Lung (tissue), 12 donors: ENCODE data around the gene RARRES2. TPM values are rescaled to one million over a fixed set of nuclear protein-coding genes. Genes with fewer than 3 reads are reported as not detected.
A peak's percentile ranks its signal among the peaks of the same experiment; 100 is the strongest.

Source experiments
- ATAC-seq: fragments of 200-7000 bp; cut with Tn5 transposase; one replicate; pipeline ENCODE4 v1.9.1; 2020; ENCODE audit warnings: moderate number of reproducible peaks; ENCODE audit not compliant: insufficient read depth, low FRiP score
- DNase-seq, 3 donors: peaks; one replicate each; pipeline ENCODE4 v3.0.0-alpha.2; 2013 to 2017
- H3K27ac ChIP-seq, 2 donors: one replicate each; pipeline ENCODE4 v1.5.1; 2013; ENCODE audit warnings: mild to moderate bottlenecking in 2 of 2, moderate library complexity in 2 of 2, control low read depth in 1 of 2, inconsistent platforms in 1 of 2, low read depth in 1 of 2, low read length in 1 of 2
- H3K27me3 ChIP-seq, 3 donors: one replicate each; pipeline ENCODE4 v1.5.1; 2013; ENCODE audit warnings: low read length in 2 of 3; ENCODE audit not compliant: control insufficient read depth in 3 of 3, insufficient read depth in 3 of 3
- H3K36me3 ChIP-seq, 4 donors: one replicate each; pipeline ENCODE4 v1.5.1; 2013; ENCODE audit warnings: low read length in 4 of 4, mild to moderate bottlenecking in 1 of 4, moderate library complexity in 1 of 4; ENCODE audit not compliant: control insufficient read depth in 4 of 4, insufficient read depth in 4 of 4
- H3K4me1 ChIP-seq, 5 donors: one replicate each; pipeline ENCODE4 v1.5.1; 2013; ENCODE audit warnings: low read length in 5 of 5, mild to moderate bottlenecking in 2 of 5, moderate library complexity in 1 of 5; ENCODE audit not compliant: control insufficient read depth in 5 of 5, insufficient read depth in 5 of 5
- H3K4me3 ChIP-seq: one replicate; pipeline ENCODE4 v1.5.1; 2013; ENCODE audit warnings: mild to moderate bottlenecking, control low read depth, moderate library complexity
- H3K9ac ChIP-seq, 2 donors: one replicate each; pipeline ENCODE4 v1.5.1; 2013; ENCODE audit warnings: low read length in 2 of 2, control low read depth in 1 of 2; ENCODE audit not compliant: insufficient read depth in 1 of 2
- H3K9me3 ChIP-seq, 4 donors: one replicate each; pipeline ENCODE4 v1.5.1; 2013; ENCODE audit warnings: low read length in 3 of 4, mild to moderate bottlenecking in 1 of 4, moderate library complexity in 1 of 4; ENCODE audit not compliant: control insufficient read depth in 4 of 4, insufficient read depth in 3 of 4
- CTCF ChIP-seq: IDR thresholded peaks from 2 replicates; pipeline ENCODE4 v1.5.1; 2012; ENCODE audit warnings: mild to moderate bottlenecking; ENCODE audit errors: control extremely low read depth, extremely low read depth
- WGBS, 2 donors: extraction: QIAGEN DNeasy Blood & Tissue Kit; methylation state at CpG; one replicate each; pipeline ENCODE4 v1.1.7; 2013; 5-methylcytosine and 5-hydroxymethylcytosine counted together
- polyA plus RNA-seq, 2 donors: library from polyadenylated mRNA; stranded (reverse); fragments of 200-250 nt; gene quantifications; one replicate each; pipeline ENCODE4 v1.2.1, GENCODE V29; 2013
- total RNA-seq, 2 donors: library from RNA; depleted of rRNA in 1 of 2; stranded (reverse); fragments of >200 nt in 1 of 2; gene quantifications; one replicate each; pipeline ENCODE4 v1.2.1, GENCODE V29; 2014 to 2021
- donor health status: control.
- donor health status: control.
- donor health status: Bipolar disorder and iron deficiency.
- donor health status: healthy.
- donor health status: DM: yes; HTN: yes; CAD: no.

Gene RARRES2
- total and polyA plus RNA-seq, 4 donors = 123 to 212 (median 163) TPM

GRCh38 chr7:150384406-150385301, 43.2 kb upstream of the RARRES2 start:
- Histone ChIP-seq H3K4me1 (peaks cover 0 to 39% (median 10%) of the 10 kb centered on the region in 5 donors), H3K27ac (no peak overlapping the region), H3K9me3 (no peaks in the 10 kb centered on the region), H3K27me3 (no peaks in the 10 kb centered on the region), H3K4me3 (no peak overlapping the region), H3K9ac (no peak overlapping the region), H3K36me3 (peaks cover 0 to 3% (median under 1%) of the 10 kb centered on the region in 4 donors)
- ATAC-seq (no peak), DNase-seq (peak in 1 of 3 donors; percentile 9)
- no peak for TF ChIP-seq CTCF
- WGBS, 2 donors = 61 to 77% methylated on average over 15 of the region's 15 CpGs

GRCh38 chr7:150383710-150384397, 42.4 kb upstream of the RARRES2 start:
- Histone ChIP-seq H3K4me1 (peaks cover 0 to 33% (median 8%) of the 10 kb centered on the region in 5 donors), H3K4me3 (no peak overlapping the region), H3K9me3 (no peaks in the 10 kb centered on the region), H3K27ac (no peak overlapping the region), H3K9ac (no peak overlapping the region), H3K27me3 (no peaks in the 10 kb centered on the region), H3K36me3 (no peaks in the 10 kb centered on the region)
- ATAC-seq (no peak), DNase-seq (peak; percentile 69 to 87 (median 84))
- no peak for TF ChIP-seq CTCF
- 89% methylated on average over 22 of the region's 22 CpGs for WGBS, 2 donors

GRCh38 chr7:150382844-150383225, 41.4 kb upstream of the RARRES2 start:
- Histone ChIP-seq H3K9me3 (no peaks in the 10 kb centered on the region), H3K27ac (no peak overlapping the region), H3K4me3 (no peak overlapping the region), H3K27me3 (no peaks in the 10 kb centered on the region), H3K36me3 (no peaks in the 10 kb centered on the region), H3K9ac (no peak overlapping the region), H3K4me1 (peaks cover 0 to 37% (median 7%) of the 10 kb centered on the region in 5 donors)
- TF ChIP-seq CTCF = no peak
- ATAC-seq (no peak), DNase-seq (no peak)
- WGBS, 2 donors = 72 to 82% methylated on average over 4 of the region's 4 CpGs
